GM18499 (cell line): ENCODE data around the gene KDM2B.
"Not testable (repeated sequence)": the region's sequence is repeated elsewhere in the genome, so short reads cannot be mapped to it uniquely, and the experiment has no call there.

Experiments
- ATAC-seq: cut with Tn5 transposase; IDR thresholded peaks from one replicate; pipeline ENCODE4 v1.9.1; 2021; ENCODE audit warnings: moderate number of reproducible peaks; ENCODE audit not compliant: insufficient read depth, unreplicated experiment

Gene KDM2B

GRCh38 chr12:121590476-121591143 lies 9.8 kb upstream of the KDM2B start:
- no peak for ATAC-seq

DNA sequence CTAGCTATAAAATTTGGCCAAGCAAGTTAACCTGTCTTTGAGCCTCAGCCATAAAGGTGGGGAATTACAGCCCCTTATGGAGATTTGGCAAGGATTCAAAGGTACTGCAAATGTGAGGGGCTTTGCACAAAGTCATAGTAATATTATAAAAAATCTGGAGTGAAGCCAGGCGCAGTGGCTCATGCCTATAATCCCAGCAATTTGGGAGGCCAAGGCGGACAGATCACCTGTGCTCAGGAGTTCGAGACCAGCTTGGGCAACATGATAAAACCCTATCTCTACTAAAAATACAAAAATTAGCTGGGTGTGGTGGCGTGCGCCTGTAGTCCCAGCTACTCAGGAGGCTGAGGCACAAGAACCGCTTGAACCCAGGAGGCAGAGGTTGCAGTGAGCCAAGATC lies 4.1 kb upstream of the KDM2B start:
- ATAC-seq: not testable (repeated sequence)

GRCh38 chr12:121583334-121583661 lies 2.5 kb upstream of the KDM2B start:
- ATAC-seq: not testable (repeated sequence)

GRCh38 chr12:121582583-121583333 lies 1.9 kb upstream of the KDM2B start:
- no peak for ATAC-seq

- no peak for ATAC-seq
These were observed 1.0 kb upstream of the KDM2B start for GRCh38 chr12:121581686-121582429.

- no peak for ATAC-seq
These were observed 598 bp downstream of the KDM2B start for GRCh38 chr12:121579981-121580868.

- ATAC-seq: no peak
These were observed 1.5 kb downstream of the KDM2B start for GRCh38 chr12:121579190-121579791.

- ATAC-seq: no peak
These were observed 2.3 kb downstream of the KDM2B start for GRCh38 chr12:121578230-121579189.

GRCh38 chr12:121577443-121578180 lies 3.2 kb downstream of the KDM2B start:
- ATAC-seq: no peak

DNA sequence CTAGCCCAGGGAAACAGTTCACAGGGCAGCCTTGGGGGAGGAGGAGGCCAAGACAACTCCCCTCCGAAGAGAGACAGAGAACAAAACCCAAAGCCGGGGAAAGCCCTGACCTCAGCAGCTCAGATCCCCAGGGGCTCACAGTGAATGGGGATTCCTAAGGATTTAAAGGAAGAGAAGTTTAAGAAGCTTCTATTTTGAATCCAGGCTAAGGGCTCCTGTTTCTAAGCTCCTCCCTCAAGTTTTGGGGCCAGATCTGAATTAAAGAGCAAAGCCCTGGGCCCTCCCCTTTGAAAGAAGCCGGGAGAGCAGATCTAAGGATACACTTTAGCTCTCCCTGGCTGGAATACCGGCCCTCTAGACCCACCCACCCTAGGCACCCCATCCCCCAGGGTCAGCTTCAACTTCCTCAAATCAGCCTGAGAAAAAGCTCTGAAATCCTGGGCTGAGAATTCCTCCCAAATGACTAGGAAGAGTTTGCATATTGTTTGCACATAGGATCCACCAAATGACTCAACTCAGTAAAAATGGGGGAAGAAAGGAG lies 3.9 kb downstream of the KDM2B start:
- no peak for ATAC-seq

GRCh38 chr12:121575952-121576625 lies 4.7 kb downstream of the KDM2B start:
- ATAC-seq: no peak

GRCh38 chr12:121575051-121575450 lies 5.8 kb downstream of the KDM2B start:
- no peak for ATAC-seq

DNA sequence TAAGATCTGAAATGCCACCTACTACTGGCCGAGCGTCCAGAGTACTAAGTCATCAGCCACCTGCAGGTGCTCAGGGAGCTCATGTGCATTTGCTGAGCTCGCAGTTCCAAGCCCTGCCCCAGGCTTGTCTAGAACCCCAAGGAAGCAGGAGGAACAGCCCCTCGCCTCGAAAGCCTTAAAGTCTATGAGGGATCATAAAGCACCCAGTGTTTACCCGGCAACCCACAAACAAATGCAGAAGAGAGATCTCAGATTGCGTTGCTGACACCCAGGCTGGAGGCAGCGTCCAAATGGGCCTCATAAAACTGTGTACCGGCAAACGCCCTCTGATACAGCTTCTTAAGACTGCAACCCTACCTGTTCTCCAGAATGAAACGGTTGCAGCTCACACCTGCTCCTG lies 6.8 kb downstream of the KDM2B start:
- no peak for ATAC-seq

DNA sequence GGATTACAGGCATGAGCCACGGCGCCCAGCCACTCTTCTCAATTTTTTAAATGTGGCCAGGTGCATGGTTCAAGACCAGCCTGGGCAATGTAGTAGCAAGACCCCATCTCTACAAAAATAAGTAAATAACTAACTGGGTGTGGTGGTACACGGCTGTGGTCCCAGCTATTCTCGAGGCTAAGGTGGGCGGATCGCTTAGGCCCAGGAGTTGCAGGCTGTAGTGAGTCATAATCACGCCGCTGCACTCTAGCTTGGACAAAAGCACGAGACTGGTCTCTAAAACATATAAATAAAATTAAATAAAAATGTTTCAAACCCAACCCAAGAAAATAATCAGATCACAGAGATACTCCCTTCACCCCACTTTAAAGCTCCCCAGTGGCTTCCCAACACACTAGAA lies 8.9 kb downstream of the KDM2B start:
- no peak for ATAC-seq

DNA sequence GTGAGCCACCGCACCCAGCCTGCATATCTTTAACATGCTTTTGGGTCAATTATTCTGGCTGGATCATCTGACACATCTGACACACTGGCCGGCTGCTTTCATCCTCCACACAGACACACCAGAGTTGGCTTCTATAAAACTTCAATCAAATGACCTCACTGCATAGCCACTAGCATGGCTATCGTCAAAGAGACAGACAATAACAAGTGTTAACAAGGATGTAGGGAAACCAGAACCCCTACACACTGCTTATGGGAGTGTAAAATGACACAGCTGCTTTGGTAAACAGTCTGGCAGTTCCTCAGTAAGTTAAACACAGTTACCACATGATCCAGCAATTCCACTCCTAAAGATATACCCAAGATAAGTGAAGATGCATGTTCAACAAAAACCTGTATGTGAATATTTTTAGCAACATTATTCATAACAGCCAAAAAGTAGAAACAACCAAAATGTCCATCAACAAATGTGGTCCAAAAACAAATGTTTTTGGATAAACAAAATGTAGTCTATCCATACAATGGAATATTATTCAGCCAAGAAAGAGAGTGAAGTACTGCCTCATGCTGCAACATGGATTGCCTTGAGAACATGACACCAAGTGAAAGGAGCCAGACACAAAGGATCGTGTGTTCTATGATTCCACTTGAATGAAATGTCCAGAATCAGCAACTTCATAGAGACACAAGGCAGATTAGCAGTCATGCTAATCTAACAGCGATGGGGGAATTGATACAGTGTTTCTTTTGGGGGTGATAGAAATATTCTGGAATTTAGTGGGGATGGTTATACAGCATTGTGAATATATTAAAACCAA lies 10.1 kb downstream of the KDM2B start:
- ATAC-seq: no peak

- ATAC-seq: no peak
These were observed 11.7 kb downstream of the KDM2B start for GRCh38 chr12:121568971-121569751.
